ENCODE results near the gene PTPRH. TPM values are rescaled to one million over a fixed set of nuclear protein-coding genes. Genes with fewer than 3 reads are reported as not detected.

Gene PTPRH
- total RNA-seq, 1 donor from 2014 or later: 1.2 TPM

DNA sequence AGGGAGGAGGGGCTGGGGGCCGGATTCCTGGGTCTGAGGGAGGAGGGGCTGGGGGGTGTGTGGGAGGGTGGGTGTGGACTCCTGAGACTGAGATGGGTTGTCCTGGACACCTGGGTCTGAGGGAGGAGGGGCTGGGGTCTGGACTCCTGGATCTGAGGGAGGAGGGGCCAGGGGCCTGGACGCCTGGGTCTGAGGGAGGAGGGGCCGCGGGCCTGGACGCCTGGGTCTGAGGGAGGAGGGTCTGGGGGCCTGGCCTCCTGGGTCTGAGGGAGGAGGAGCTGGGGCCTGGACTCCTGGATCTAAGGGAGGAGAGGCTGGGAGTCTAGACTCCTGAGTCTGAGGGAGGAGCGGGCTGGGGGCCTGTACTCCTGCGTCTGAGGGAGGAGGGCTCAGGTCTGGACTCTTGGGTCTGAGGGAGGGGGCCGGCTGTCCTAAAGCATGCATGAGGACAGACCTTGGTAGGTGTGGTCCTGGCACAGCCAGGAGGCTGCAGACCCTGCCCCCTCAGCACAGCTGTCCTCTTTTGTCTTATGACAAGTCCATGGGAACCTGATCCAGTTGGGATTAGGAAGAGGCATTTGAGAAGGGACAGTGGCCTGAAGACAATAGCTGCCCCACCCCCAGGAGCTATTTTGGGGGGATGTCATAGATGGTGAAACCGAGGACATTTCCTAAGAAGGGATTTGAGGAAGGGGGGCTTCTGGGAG lies 61.6 kb downstream of the PTPRH start:
- TF ChIP-seq, protein P1, sequence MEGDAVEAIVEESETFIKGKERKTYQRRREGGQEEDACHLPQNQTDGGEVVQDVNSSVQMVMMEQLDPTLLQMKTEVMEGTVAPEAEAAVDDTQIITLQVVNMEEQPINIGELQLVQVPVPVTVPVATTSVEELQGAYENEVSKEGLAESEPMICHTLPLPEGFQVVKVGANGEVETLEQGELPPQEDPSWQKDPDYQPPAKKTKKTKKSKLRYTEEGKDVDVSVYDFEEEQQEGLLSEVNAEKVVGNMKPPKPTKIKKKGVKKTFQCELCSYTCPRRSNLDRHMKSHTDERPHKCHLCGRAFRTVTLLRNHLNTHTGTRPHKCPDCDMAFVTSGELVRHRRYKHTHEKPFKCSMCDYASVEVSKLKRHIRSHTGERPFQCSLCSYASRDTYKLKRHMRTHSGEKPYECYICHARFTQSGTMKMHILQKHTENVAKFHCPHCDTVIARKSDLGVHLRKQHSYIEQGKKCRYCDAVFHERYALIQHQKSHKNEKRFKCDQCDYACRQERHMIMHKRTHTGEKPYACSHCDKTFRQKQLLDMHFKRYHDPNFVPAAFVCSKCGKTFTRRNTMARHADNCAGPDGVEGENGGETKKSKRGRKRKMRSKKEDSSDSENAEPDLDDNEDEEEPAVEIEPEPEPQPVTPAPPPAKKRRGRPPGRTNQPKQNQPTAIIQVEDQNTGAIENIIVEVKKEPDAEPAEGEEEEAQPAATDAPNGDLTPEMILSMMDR (conservative IDR thresholded peaks at IDR 0.05): no peak
- no peak for DNase-seq (ENCODE audit: low read depth, low spot score)
- Mint-ChIP-seq H3K4me3 (no peak overlapping the region), H3K9me3 (peaks cover 6% of the 10 kb centered on the region), H3K27ac (ENCODE audit: unreplicated experiment) (no peak overlapping the region), H3K36me3 (ENCODE audit: low read depth) (peaks cover 5% of the 10 kb centered on the region), H3K27me3 (ENCODE audit: low read depth) (peaks cover 91% of the 10 kb centered on the region), H3K4me1 (peaks cover 7% of the 10 kb centered on the region)

DNA sequence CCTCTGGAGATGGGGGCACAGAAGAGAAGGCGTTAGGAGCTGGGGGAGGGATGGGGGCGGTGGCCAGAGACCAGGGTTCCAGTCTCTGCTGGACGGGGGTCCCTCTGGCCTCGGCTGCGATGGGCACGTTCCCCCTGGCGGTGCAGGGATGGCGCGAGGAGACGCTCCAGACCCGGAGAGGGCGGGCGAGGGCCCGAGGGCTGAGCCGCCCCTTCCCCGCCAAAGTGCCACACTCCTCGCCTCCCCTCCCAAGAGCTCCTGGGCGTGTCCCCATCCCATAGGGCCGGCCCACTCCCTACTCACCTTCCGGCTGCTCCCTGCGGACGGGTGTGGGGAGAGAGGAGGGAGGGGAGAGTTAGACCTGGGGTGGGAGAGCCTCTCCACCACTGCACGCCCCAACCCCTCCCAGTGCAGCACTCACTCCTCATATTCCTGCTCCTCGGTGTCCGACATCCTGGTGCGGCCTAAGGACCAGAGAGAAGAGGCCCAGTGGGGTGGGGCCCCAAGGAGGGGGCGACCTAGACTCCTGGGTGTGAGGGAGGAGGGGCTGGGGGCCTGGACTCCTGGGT lies 62.5 kb downstream of the PTPRH start:
- peaks cover 92% of the 10 kb centered on the region for H3K27me3 Mint-ChIP-seq (ENCODE audit: low read depth)

DNA sequence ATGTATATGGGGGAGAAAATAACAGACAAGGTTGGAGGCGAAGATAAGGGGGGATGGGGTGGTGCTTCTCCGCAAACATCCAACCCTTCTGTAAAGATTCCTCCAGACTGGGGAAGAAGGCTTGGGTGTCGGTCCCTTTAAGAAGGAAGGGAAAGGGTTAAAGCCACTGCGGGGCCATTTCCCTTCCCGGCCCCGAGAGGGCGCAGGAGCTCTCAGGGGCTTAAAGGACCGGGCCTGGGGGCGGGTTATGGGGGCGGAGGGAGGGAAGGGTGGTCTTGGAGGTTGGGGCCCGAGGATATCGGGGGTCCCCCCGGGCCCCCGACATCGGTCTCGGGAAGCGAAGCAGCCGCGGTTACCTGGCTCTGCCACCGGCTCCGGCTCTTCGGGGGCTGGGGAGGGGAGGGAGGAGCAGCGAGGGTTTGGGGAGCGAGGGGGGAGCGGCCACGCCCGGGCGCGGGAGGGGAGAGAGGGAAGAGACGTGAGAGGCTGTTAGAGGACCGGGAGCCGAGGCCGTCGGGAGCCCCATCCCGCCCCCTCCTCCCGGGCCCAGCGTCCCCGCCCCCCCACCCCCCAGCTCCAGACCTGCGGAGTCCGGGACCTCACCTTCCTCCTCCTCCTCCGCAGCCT lies 63.1 kb downstream of the PTPRH start:
- H3K9me3 Mint-ChIP-seq: no peaks in the 10 kb centered on the region
- H3K4me1 Mint-ChIP-seq: peaks cover 9% of the 10 kb centered on the region
- peaks cover 91% of the 10 kb centered on the region for H3K27me3 Mint-ChIP-seq (ENCODE audit: low read depth)
- no peak for DNase-seq (ENCODE audit: low read depth, low spot score)
- H3K36me3 Mint-ChIP-seq (ENCODE audit: low read depth): no peaks in the 10 kb centered on the region
- no peak overlapping the region for H3K27ac Mint-ChIP-seq (ENCODE audit: unreplicated experiment)
- H3K4me3 Mint-ChIP-seq: no peak overlapping the region
- TF ChIP-seq, protein P1 (conservative IDR thresholded peaks at IDR 0.05): peak; percentile 70

More for the DNA sequence above, 62.5 kb downstream of the PTPRH start:
- peaks cover under 1% of the 10 kb centered on the region for H3K36me3 Mint-ChIP-seq (ENCODE audit: low read depth)
- no peak overlapping the region for H3K27ac Mint-ChIP-seq (ENCODE audit: unreplicated experiment)
- TF ChIP-seq, protein P1 (conservative IDR thresholded peaks at IDR 0.05): no peak
- H3K4me3 Mint-ChIP-seq: no peak overlapping the region
- DNase-seq (ENCODE audit: low read depth, low spot score): no peak
- peaks cover 7% of the 10 kb centered on the region for H3K4me1 Mint-ChIP-seq
- peaks cover under 1% of the 10 kb centered on the region for H3K9me3 Mint-ChIP-seq

DNA sequence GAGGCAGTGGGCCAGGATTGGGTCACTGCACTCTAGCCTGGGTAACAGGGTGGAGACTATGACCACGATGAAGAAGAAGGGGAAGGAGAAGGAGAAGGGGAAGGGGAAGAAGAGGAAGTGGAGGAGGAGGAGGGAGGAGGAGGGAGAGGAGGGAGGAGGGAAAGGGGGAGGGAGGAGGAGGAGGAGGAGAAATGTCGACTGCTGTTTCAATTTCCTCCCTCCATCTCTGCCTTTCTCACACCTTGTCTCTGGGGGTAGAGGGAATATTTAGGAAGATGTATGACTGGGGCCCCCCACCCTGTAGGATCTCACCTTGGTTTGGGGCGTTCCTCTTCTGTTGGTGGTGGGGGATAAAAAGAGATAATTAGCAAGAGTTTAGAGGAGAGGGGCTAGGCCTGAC lies 64.1 kb downstream of the PTPRH start:
- Mint-ChIP-seq H3K9me3 (no peaks in the 10 kb centered on the region), H3K4me3 (no peak overlapping the region), H3K27me3 (ENCODE audit: low read depth) (peaks cover 86% of the 10 kb centered on the region), H3K4me1 (peaks cover 10% of the 10 kb centered on the region), H3K36me3 (ENCODE audit: low read depth) (no peaks in the 10 kb centered on the region), H3K27ac (ENCODE audit: unreplicated experiment) (no peak overlapping the region)
- TF ChIP-seq, protein P1 (conservative IDR thresholded peaks at IDR 0.05): no peak
- DNase-seq (ENCODE audit: low read depth, low spot score): no peak

DNA sequence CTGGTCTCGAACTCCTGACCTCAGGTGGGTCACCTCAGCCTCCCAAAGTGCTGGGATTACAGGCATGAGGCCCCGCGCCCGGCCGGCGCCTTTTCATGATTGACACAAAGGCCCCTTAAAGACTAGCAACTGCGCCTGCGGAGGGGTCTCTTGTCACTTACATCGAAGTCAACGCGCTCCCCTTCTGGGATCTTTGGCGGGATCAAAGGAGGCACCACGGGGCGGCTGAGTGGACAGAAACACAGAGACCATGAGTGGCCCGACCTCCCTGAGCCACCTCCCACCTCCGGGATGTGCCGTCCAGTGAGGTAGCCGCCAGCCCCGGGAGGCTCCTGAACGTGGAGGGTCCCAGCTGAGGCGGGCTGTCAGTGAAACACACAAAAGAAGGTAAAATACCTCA lies 67.6 kb downstream of the PTPRH start:
- peaks cover 57% of the 10 kb centered on the region for H3K27me3 Mint-ChIP-seq (ENCODE audit: low read depth)
- TF ChIP-seq, protein P1 (conservative IDR thresholded peaks at IDR 0.05): no peak
- peaks cover 6% of the 10 kb centered on the region for H3K4me1 Mint-ChIP-seq
- H3K36me3 Mint-ChIP-seq (ENCODE audit: low read depth): no peaks in the 10 kb centered on the region
- H3K27ac Mint-ChIP-seq (ENCODE audit: unreplicated experiment): no peak overlapping the region
- H3K4me3 Mint-ChIP-seq: no peak overlapping the region
- DNase-seq (ENCODE audit: low read depth, low spot score): no peak
- no peaks in the 10 kb centered on the region for H3K9me3 Mint-ChIP-seq
